Measurements from ENCODE around the gene CYP2W1. TPM values are rescaled to one million over a fixed set of nuclear protein-coding genes. Genes with fewer than 3 reads are reported as not detected.
"Not testable (repeated sequence)": the region's sequence is repeated elsewhere in the genome, so short reads cannot be mapped to it uniquely, and the experiment has no call there.

Gene CYP2W1
- total and polyA plus RNA-seq, 2 donors (not counting 3 experiments of a cell fraction or from before 2014, with no cell fraction given): not detected

DNA sequence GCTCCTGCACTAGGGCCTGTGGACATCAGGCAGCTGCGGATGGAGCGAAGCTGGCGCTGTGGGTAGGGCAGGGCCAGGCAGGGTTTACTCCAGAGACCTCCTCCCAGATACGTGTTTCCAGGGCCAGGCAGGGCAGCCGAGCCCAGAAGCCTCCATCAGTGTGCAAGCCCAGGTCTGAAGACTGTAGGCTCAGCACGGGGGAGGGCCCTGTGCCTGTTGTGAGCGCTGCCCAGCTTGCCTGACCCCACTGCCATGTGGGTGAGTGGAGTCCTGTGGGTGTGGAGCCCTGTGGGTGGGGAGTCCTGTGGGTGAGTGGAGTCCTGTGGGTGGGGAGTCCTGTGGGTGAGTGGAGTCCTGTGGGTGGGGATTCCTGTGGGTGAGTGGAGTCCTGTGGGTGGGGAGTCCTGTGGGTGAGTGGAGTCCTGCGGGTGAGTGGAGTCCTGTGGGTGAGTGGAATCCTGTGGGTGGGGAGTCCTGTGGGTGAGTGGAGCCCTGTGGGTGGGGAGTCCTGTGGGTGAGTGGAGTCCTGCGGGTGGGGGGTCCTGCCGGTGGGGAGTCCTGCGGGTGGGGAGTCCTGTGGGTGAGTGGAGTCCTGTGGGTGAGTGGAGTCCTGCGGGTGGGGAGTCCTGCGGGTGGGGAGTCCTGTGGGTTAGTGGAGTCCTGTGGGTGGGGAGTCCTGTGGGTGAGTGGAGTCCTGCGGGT, 18.2 kb downstream of the CYP2W1 start:
- dilution Hi-C loops (cut with MboI; ENCODE audit: extremely low pct_ligation_motif_present, low sequenced_read_pairs): not testable (repeated sequence)

GRCh38 chr7:1002026-1002425, 19.0 kb downstream of the CYP2W1 start:
- H3K4me1 ChIP-seq (ENCODE audit: control insufficient read depth, extremely low read depth, insufficient read depth, low read length); DNase-seq (ENCODE audit: low read depth, low spot score); H4K20me1 ChIP-seq (replicated peaks; ENCODE audit: control insufficient read depth, extremely low read depth, insufficient read depth, low read length); H3K9me1 ChIP-seq (replicated peaks; ENCODE audit: control insufficient read depth, extremely low read depth, insufficient read depth, low read length); H3K79me2 ChIP-seq (ENCODE audit: control insufficient read depth, insufficient read depth, low read length); intact Hi-C loops (cut with micrococcal nuclease); H3K9me3 ChIP-seq (replicated peaks; ENCODE audit: control insufficient read depth, insufficient read depth, low read length); dilution Hi-C loops (cut with MboI; ENCODE audit: extremely low pct_ligation_motif_present, low sequenced_read_pairs); H3K4me2 ChIP-seq (ENCODE audit: insufficient read depth, low read length); FAIRE-seq; H2AFZ ChIP-seq (ENCODE audit: low read depth, low read length); H3K9ac ChIP-seq (replicated peaks; ENCODE audit: extremely low read depth, insufficient read depth, low read length); CTCF ChIA-PET; H3K36me3 ChIP-seq (ENCODE audit: control insufficient read depth in 2 of 2, extremely low read depth in 1 of 2, insufficient read depth in 2 of 2, low read length in 2 of 2); H3K27ac ChIP-seq (ENCODE audit: insufficient read depth, low read depth, low read length); BruUV-seq (replicated peaks); H3K27me3 ChIP-seq (ENCODE audit: control insufficient read depth in 2 of 2, insufficient read depth in 2 of 2, low read length in 2 of 2); POLR2A ChIA-PET; H3K4me3 ChIP-seq (replicated peaks in 1 of 3; ENCODE audit: insufficient read depth in 1 of 3, low read depth in 1 of 3, low read length in 3 of 3): not testable (repeated sequence)

More for the DNA sequence above, 18.2 kb downstream of the CYP2W1 start:
- H3K9me1 ChIP-seq (replicated peaks; ENCODE audit: control insufficient read depth, extremely low read depth, insufficient read depth, low read length); H3K4me2 ChIP-seq (ENCODE audit: insufficient read depth, low read length); H3K4me1 ChIP-seq (ENCODE audit: control insufficient read depth, extremely low read depth, insufficient read depth, low read length); DNase-seq (ENCODE audit: low read depth, low spot score); POLR2A ChIA-PET; H3K9ac ChIP-seq (replicated peaks; ENCODE audit: extremely low read depth, insufficient read depth, low read length); H3K27ac ChIP-seq (ENCODE audit: insufficient read depth, low read depth, low read length); H3K79me2 ChIP-seq (ENCODE audit: control insufficient read depth, insufficient read depth, low read length); H4K20me1 ChIP-seq (replicated peaks; ENCODE audit: control insufficient read depth, extremely low read depth, insufficient read depth, low read length); H3K9me3 ChIP-seq (replicated peaks; ENCODE audit: control insufficient read depth, insufficient read depth, low read length); intact Hi-C loops (cut with micrococcal nuclease); H3K4me3 ChIP-seq (replicated peaks in 1 of 3; ENCODE audit: insufficient read depth in 1 of 3, low read depth in 1 of 3, low read length in 3 of 3); H3K27me3 ChIP-seq (ENCODE audit: control insufficient read depth in 2 of 2, insufficient read depth in 2 of 2, low read length in 2 of 2); H2AFZ ChIP-seq (ENCODE audit: low read depth, low read length); FAIRE-seq; H3K36me3 ChIP-seq (ENCODE audit: control insufficient read depth in 2 of 2, extremely low read depth in 1 of 2, insufficient read depth in 2 of 2, low read length in 2 of 2); CTCF ChIA-PET; BruUV-seq (replicated peaks): not testable (repeated sequence)

DNA sequence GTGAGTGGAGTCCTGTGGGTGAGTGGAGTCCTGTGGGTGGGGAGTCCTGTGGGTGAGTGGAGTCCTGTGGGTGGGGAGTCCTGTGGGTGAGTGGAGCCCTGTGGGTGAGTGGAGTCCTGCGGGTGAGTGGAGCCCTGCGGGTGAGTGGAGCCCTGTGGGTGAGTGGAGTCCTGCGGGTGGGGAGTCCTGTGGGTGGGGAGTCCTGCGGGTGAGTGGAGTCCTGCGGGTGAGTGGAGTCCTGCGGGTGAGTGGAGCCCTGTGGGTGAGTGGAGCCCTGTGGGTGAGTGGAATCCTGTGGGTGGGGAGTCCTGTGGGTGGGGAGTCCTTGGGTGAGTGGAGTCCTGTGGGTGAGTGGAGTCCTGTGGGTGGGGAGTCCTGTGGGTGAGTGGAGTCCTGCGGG, 19.5 kb downstream of the CYP2W1 start:
- H3K36me3 ChIP-seq (ENCODE audit: control insufficient read depth in 2 of 2, extremely low read depth in 1 of 2, insufficient read depth in 2 of 2, low read length in 2 of 2); H3K27ac ChIP-seq (ENCODE audit: insufficient read depth, low read depth, low read length); FAIRE-seq; H3K4me1 ChIP-seq (ENCODE audit: control insufficient read depth, extremely low read depth, insufficient read depth, low read length); H3K27me3 ChIP-seq (ENCODE audit: control insufficient read depth in 2 of 2, insufficient read depth in 2 of 2, low read length in 2 of 2); H3K9me1 ChIP-seq (replicated peaks; ENCODE audit: control insufficient read depth, extremely low read depth, insufficient read depth, low read length); H3K9me3 ChIP-seq (replicated peaks; ENCODE audit: control insufficient read depth, insufficient read depth, low read length); dilution Hi-C loops (cut with MboI; ENCODE audit: extremely low pct_ligation_motif_present, low sequenced_read_pairs); DNase-seq (ENCODE audit: low read depth, low spot score); H3K9ac ChIP-seq (replicated peaks; ENCODE audit: extremely low read depth, insufficient read depth, low read length); H3K4me2 ChIP-seq (ENCODE audit: insufficient read depth, low read length); H2AFZ ChIP-seq (ENCODE audit: low read depth, low read length); H4K20me1 ChIP-seq (replicated peaks; ENCODE audit: control insufficient read depth, extremely low read depth, insufficient read depth, low read length); H3K79me2 ChIP-seq (ENCODE audit: control insufficient read depth, insufficient read depth, low read length); BruUV-seq (replicated peaks); POLR2A ChIA-PET; intact Hi-C loops (cut with micrococcal nuclease); H3K4me3 ChIP-seq (replicated peaks in 1 of 3; ENCODE audit: insufficient read depth in 1 of 3, low read depth in 1 of 3, low read length in 3 of 3); CTCF ChIA-PET: not testable (repeated sequence)

Measured in endothelial cell of umbilical vein (primary cell).